Cerebellar cortex (tissue), 1 donor: ENCODE data around the gene YY1.

Source experiments
- DNase-seq: peaks from one replicate; pipeline ENCODE4 v3.0.0-alpha.2; 2015; ENCODE audit warnings: low spot score

The YY1 gene

DNA sequence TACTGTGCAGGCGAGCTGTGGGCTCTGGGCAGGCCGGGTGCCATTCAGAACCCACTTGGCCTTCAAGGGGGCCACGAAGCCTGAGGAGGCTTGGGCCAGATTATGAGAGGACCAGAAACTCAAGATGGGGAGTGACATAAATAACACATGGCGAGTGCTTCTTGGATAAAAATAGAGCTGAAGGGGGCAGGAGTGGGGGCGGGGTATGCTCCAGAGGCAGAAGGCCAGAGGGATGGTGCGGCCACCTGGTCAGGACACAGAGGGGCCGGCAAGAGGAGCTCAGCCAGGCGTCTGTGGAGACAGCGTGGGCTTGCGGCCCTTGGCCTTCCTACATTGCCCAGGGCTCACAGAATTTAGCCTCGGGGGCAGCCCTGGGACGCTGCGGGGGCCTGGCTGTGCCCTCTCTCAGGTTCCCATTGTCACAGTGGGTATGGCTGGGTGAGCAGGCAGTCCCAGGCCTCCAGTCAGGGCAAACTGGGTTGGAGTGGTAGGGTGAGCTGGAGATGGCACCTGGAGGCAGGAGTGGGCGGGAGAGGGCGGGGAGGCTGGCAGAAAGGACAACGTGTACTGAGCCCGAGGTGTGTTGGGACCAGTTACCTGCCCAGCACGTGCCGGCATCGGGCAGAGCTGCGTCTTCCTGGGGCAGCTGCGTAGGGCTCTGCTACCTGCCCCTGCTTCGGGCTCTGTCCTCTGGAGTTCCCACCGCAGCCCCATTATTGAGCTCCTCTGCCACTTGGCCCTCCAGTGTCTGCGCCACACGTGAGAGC lies 74.7 kb downstream of the YY1 start:
- no peak for DNase-seq

DNA sequence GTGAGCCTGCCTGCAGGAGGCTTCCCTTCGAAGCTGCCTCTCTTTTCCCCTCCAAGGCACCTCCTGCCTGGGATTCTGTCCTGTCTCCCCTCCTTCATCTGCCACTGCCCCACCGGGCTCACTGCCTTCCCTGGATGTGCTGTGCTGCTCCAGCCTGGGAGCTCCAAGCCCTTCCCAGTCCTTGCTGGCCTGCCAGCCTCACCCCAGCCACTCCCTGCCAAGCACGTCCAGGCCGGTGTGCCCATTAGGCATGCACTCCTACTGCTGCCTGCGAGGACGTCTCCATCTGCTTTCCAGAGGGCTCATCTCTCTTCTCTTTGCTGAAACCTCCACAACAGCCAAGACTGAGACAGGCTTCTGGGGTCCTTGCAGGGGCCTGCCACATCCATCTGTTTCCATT lies 75.8 kb downstream of the YY1 start:
- no peak for DNase-seq

DNA sequence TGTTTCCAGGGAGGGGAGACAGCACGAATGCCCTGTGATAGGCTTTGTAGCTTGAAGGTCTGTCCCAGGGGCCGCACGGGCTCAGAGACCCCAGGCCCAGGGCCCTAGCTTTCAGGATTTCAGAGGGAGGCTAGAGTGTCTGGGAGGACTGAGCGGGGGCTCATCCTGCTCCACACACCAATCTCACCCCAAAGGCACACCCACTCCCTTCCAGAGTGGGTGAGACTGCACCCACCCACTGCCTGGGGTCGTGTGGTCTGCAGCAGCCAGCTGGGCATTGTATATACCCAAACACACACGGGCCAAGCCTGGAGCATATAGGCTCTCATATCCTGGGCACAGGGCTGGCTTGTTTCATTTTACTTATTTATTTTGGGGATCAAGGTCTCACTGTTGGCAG lies 78.4 kb downstream of the YY1 start:
- DNase-seq: no peak

DNA sequence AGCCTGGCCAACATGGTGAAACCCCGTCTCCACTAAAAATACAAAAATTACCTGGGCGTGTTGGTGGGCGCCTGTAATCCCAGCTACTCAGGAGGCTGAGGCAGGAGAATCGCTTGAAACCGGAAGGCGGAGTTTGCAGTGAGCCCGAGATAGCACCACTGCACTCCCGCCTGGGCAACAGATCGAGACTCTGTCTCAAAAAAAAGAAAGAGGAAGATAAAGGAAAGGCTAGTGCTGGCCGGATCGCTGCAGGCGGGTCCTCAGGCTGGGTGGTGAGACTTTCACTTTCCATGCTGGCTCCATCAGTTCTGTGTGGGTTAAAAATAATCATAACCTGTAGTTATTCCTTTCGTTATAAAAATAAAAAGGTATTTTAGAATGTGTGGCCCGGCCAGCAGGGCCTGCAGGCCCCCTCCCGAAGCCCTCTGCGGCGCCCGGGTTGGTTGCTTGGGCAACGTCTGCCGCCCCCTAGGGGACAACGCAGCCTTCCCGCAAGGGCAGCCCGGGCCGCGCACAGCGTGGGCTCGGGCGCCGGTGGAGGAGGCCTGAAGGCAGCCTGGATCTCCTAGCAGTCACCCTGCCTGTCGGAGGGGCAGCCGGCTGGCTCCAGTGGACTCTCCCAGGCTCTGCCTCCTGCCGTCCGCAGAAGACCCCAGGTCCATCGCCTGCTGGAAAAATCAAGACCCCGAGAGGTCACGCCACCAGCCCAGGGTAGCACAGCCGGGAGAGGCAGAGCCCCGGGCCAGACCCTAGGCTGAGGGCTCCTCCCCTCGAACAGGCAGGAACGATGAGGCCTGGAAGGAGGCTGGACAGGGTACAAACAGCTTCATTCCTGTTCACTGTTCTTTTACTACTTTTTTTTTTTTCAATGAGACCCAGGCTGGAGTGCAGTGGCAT lies 79.2 kb downstream of the YY1 start:
- no peak for DNase-seq

DNA sequence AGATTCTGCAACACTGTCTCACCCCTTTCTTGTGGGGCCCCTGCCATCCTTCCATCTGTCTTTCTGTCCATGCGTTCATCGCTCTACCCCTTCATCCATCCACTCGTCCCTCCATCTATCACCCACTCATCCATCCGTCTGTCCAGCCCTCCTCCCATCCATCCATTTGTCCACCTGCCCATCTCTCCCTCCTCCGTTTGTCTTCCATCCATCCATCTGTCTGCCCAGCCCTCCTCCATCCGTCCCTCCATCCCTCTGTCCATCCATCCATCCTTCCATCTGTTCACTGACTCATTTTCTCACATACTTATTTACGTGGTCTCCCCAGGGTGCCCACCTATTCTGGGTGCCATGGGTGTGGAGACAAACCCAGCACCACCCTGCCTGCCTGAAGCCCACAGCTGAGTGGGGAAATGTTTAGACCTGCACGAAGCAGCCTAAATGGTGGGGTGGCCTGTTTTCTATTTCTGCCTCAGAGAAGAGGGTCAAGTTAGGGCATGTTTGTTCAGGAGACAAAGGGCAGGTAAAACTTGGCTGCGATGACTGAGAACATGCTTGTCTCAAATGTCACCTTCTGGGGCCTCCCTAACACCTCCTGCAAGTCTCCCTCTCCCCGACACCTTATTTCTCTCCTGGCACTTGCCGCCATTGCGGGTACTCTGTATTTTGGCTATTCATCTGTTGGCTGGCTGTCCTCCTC lies 81.4 kb downstream of the YY1 start:
- DNase-seq: no peak

DNA sequence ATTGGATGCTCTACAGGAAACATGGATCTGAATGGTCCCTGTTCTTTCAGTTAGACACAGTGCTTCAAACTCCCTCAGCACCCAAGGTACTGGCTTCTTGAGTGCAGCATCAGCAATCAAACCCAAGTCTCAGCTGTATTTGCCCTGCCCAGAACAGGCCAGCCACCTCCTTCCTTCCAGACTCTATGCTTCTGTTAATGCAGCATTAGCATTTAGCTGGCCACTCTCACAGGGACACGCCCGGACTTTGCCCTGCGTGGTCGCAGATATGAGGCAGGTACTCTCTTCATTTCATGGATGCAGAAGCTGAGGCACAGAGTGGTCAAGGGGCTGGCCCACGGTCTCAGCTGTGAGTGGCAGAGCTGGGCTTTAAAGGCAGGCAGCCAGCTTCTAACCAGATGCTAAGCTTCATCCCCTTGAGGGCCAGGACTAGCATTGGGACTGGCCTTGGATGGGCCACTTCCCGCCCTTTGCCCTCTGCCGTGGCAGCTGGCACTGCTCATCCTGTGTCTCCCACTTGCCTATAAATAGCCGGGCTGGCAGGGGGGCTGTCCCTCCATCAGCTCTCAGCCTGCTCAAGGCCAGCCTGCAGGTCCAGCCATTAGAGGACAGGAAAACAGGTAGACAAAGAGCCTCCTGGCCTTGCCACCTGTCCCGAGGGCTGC lies 82.7 kb downstream of the YY1 start:
- no peak for DNase-seq

DNA sequence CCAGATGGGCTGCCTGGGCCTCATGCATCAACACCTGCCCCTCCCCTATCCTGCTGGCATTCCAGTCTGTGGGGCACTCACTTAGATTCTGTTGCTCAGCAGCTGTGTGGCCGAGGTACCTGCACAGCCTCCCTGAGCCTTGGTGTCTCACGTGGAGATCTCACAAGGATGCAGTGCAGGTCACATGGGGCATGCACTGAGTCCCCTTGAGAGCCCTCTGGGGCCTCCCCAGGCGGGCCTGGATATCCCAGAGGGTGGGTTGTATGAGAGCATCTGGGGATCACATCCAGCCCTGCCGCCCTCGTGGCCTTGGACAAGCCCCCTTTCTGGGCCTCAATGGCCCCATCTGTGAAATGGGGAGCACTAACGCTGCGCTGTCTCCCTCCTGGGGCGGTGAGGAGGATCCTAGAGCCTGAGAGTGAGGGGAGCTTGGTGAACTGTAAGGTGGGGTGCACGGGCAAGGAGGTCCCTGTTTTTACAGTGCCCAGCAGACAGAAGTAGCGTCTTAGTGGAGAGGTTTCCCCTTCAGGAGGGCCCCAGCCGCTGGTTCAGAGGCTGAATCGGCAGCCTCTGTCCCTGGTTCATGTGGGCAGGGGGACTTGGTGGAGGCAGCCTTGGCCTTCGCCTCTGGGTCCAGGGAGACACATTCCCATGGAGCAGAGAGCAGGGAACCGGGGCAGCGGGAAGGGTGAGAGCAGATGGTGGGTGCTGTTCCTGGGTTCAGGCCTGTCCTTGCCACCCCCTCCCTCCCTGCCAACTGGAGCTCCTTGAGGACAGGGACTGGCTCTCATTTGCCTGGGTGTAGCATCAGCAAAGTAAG lies 83.4 kb downstream of the YY1 start:
- DNase-seq: no peak

DNA sequence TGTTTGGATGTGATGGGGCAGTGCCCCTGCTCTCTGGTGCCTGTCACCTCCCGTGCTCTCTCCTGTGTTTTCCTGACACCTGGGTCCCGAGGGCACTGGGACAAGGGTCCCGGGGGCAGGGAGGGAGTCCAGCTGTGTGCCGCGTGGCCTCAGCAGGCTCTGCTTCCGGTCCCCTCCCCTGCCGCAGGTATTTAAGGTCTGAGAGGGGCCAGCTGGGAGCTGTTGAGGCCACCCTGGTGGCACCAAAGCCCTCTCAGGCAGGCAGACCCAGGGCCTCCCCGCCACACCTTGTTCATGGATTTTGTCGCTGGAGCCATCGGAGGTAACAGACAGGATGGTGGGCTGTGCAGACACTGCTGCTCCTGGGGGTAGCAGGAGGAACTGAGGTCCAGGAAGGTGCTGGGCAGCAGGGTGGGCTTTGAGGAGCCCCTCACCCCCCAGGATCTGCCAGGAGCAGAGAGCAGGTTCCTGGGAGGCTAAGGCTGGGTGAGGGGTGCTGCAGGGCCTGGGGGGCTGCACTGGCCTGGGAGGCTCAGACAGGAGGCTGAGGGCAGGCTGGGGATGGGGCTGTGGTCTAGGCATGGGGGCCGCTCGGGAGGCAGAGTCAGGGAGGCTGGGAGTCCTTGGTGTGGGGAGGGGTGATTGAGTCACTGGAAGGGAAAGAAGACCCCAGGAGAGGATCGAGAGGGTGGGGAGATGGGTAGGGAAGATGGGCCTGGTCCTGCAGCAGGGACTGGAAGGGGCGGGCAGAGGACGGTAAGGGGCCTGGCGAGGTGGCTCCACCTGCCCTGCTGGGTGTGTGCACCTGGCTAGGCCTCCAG lies 84.4 kb downstream of the YY1 start, which contains the start of gene SLC25A47:
SLC25A47 (plus strand) TSS at position 219 of the 821 bp plus-strand sequence; CDS start at position 295, 76 bp downstream.
- DNase-seq: no peak

DNA sequence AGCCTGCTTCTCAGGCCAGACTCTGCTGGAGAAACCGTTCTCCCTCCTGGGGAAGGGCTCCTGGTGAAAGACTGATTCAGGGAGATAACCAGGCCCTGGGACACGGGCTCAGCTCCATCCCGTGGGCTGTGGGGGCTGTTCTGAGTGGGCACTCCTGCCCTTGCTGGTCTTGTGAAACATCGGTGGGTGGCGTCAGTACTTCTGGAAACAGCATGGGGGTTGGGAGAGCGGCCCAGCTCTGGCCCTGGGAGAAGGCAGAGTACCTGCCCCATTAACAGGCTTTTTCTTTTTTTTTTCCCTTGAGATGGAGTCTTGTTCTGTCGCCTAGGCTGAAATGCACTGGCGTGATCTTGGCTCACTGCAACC lies 85.0 kb downstream of the YY1 start:
- DNase-seq: no peak

DNA sequence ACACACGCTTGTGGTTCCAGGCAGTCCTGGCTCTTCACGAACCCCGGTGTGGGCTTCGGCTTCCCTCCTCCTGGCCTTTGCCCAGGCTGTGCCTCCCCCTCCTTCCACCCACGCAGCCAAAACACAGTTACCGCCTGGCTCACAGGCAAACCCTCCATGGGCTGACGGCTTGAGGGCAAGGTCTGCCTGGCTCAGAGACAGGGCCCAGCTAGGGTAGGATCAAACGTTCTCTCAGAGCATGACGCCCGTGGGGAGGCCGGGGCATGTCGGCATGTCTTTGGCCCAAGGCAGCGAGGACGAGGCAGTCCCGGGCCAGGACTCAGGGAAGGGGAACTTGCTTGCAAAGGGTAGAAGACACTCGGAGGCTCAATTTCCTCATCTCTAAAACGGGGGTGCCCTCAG lies 86.3 kb downstream of the YY1 start:
- no peak for DNase-seq

DNA sequence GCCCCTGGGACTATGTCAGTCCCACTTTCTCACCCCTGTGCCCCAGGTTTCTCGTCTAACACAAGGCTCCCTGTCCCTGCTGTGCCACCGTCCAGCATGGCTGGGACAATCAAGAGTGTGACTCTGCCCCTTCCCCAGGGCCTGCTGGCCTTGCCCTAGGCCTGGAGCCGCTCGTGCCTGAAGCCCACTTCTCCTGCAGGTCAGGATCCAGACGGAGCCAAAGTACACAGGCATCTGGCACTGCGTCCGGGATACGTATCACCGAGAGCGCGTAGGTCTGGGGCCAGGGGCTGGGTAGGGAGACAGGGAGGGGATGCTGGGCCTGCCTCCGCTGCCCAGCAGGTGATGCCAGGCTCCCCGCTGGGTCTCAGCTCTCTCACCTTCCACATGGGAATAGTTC lies 87.0 kb downstream of the YY1 start:
- DNase-seq: no peak

DNA sequence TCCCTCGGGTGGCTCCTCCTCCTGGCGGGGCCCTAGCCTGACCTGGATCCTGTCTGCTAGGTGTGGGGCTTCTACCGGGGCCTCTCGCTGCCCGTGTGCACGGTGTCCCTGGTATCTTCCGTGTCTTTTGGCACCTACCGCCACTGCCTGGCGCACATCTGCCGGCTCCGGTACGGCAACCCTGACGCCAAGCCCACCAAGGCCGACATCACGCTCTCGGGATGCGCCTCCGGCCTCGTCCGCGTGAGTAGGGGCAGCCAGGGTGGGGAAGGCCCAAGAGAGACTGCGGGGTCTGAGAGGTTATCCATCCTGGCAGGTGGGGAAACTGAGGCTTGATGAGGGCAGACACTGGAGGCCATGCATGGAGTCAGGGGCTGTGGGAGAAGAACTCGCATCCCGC lies 88.2 kb downstream of the YY1 start:
- no peak for DNase-seq

DNA sequence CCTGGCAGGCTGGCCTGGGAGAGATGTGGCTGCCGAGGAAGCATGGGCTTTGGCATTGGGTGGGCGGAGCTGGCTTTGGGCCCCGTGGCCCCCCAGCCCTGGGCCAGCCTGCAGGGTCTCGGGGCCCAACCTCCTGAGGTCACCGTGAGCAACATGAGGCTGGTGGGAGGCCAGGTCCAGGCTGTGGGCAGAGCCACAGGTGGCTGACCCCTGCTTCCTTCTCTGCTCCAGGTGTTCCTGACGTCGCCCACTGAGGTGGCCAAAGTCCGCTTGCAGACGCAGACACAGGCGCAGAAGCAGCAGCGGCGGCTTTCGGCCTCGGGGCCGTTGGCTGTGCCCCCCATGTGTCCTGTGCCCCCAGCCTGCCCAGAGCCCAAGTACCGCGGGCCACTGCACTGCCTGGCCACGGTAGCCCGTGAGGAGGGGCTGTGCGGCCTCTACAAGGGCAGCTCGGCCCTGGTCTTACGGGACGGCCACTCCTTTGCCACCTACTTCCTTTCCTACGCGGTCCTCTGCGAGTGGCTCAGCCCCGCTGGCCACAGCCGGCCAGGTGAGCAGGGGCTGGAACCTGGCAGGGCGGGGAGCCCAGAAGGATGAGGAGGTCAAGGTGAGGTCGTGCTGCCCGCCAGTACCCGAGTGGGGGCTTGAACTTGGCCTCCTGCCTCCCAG lies 89.7 kb downstream of the YY1 start:
- no peak for DNase-seq

DNA sequence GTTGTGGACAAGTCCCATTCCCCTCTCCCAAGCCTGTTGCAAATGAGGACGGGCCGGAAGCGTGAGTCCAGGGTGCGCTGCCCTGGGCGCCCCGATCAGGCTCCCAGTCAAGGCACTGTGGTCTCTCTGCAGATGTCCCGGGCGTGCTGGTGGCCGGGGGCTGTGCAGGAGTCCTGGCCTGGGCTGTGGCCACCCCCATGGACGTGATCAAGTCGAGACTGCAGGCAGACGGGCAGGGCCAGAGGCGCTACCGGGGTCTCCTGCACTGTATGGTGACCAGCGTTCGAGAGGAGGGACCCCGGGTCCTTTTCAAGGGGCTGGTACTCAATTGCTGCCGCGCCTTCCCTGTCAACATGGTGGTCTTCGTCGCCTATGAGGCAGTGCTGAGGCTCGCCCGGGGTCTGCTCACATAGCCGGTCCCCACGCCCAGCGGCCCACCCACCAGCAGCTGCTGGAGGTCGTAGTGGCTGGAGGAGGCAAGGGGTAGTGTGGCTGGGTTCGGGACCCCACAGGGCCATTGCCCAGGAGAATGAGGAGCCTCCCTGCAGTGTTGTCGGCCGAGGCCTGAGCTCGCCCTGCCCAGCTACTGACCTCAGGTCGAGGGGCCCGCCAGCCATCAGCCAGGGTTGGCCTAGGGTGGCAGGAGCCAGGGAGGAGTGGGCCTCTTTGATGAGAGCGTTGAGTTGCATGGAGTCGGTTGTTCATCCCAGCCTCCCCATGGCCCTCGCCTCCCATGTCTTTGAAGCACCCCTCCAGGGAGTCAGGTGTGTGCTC lies 90.5 kb downstream of the YY1 start:
- no peak for DNase-seq

DNA sequence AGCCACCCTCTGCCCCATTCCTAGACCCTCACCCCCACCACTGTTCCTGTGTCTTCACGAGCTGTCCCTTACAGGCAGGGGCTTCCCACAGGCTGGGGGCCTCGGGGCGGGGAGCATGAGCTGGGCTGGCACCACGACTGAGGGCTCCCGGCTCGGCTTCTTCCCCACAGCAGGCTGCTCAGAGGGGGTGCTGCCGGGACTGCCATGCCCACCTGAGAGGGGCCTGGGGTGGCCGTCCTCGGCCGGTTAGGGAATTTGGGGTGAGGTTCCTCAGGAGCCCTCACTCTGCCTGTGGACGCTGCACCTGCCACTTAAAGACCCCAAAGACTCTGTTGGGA lies 91.0 kb downstream of the YY1 start:
- no peak for DNase-seq

DNA sequence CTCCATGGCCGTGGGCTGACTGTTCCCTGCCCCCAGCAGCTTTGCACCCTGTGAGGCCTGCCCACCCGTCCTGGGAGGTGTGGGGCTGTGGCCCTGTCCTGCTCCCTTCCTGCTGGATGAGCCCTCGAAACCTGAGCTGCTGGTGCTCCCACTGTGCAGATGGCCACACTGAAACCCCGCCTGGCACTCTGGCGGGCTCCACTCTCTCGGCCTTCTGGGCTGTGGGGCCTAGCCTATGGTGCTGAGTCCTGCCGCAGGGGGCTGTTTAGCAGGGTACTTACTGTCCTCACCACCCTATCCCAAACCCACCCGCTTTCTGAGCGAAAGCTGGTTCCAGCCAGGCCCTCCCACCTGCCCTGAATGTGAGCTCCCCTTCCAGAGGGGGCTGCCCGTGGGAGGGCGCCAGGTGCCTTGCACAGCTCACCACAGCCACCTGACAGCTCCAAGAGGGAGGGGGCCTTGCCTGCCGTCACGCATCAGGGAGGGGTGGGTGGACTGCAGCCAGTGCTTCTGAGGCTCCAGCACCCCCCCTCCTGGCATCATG lies 91.5 kb downstream of the YY1 start:
- no peak for DNase-seq

DNA sequence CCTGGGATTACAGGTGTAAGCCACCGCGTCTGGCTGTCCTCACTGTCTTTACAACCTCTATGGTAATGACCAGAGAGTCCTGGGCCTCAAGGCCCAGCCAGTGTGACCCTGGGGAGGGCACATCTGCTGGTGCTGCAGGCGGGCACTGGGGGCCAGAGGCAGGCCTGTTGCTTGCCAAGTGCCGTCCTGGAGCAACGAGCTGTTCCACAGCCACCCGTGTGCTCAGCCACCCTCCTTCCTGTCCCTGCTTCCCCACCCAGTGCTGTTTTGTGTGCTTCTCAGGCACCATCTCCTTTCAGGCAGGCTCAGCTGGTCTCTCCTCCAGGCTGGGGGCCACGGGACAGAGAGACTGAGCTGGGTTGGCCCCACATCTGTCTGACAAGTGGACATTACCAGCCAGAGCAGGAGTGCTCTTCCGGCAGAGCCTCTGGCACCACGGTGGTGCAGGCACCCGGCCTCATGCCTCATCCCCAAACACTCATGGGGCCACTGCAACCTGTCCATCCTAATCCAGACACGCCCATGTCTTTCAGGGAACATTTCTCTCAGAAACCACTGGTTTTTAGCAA lies 93.2 kb downstream of the YY1 start:
- no peak for DNase-seq
